Vagina (tissue), 2 donors: ENCODE data around the gene MFSD12.

Source experiments
- CTCF ChIP-seq, 3 experiments: fragments of 450-650 bp in 2 of 3; fragments of 200-600 bp in 1 of 3; sonication (generic) in 1 of 3; IDR thresholded peaks; one replicate each; pipeline ENCODE4 v1.5.1; 2017 to 2019; ENCODE audit warnings: antibody characterized with exemption in 3 of 3, mild to moderate bottlenecking in 2 of 3, moderate library complexity in 2 of 3
- POLR2AphosphoS5 ChIP-seq, 2 donors: sonication (generic); formaldehyde crosslinking; IDR thresholded peaks; one replicate each; pipeline ENCODE4 v1.9.0; 2017; ENCODE audit warnings: antibody characterized with exemption in 2 of 2, mild to moderate bottlenecking in 2 of 2, low read depth in 1 of 2; ENCODE audit not compliant: insufficient read depth in 1 of 2

GRCh38 chr19:3537438-3538240, 19.7 kb downstream of the MFSD12 start:
- no peak for TF ChIP-seq CTCF (IDR thresholded peaks at IDR 0.05)
- no peak for TF ChIP-seq POLR2AphosphoS5 (IDR thresholded peaks at IDR 0.05; ENCODE audit: insufficient read depth in 1 of 2, low read depth in 1 of 2)
